GM12801 (cell line): ENCODE measurements around the gene CXCL3.

ENCODE experiments used
- CTCF ChIP-seq: IDR thresholded peaks from one replicate; pipeline ENCODE4 v1.5.1; 2011; ENCODE audit warnings: control low read depth; ENCODE audit not compliant: insufficient read length; ENCODE audit errors: extremely low read depth

Gene CXCL3

GRCh38 chr4:74059161-74059829 lies 20.8 kb upstream of the CXCL3 start:
- TF ChIP-seq CTCF: no peak

- TF ChIP-seq CTCF: no peak
These were observed 19.7 kb upstream of the CXCL3 start for GRCh38 chr4:74058048-74058651.

- no peak for TF ChIP-seq CTCF
These were observed 19.1 kb upstream of the CXCL3 start for GRCh38 chr4:74057588-74057987.

GRCh38 chr4:74056858-74057562 lies 18.5 kb upstream of the CXCL3 start:
- no peak for TF ChIP-seq CTCF

GRCh38 chr4:74056114-74056857 lies 17.8 kb upstream of the CXCL3 start:
- TF ChIP-seq CTCF: no peak

GRCh38 chr4:74055498-74055897 lies 17.0 kb upstream of the CXCL3 start:
- no peak for TF ChIP-seq CTCF

- TF ChIP-seq CTCF: no peak
These were observed 16.6 kb upstream of the CXCL3 start for GRCh38 chr4:74055096-74055495.
